Mesothelial cell of epicardium (in vitro differentiated cells): Measurements from ENCODE around the gene CLEC4E. TPM values are rescaled to one million over a fixed set of nuclear protein-coding genes. Genes with fewer than 3 reads are reported as not detected.
"Not testable (repeated sequence)": the region's sequence is repeated elsewhere in the genome, so short reads cannot be mapped to it uniquely, and the experiment has no call there.

ENCODE experiments used
- DNase-seq, 2 experiments: peaks; one replicate each; pipeline ENCODE4 v3.0.0; 2021; ENCODE audit warnings: low spot score in 2 of 2; ENCODE audit not compliant: unreplicated experiment in 2 of 2
- H3K27ac Mint-ChIP-seq: 2 replicates; pipeline ENCODE4 v1.8.0; 2021; ENCODE audit warnings: mixed read lengths
- H3K27me3 Mint-ChIP-seq: 2 replicates; pipeline ENCODE4 v1.8.0; 2021; ENCODE audit warnings: low read depth, mixed read lengths
- H3K36me3 Mint-ChIP-seq: 2 replicates; pipeline ENCODE4 v1.8.0; 2021; ENCODE audit warnings: mixed read lengths
- H3K4me1 Mint-ChIP-seq: 2 replicates; pipeline ENCODE4 v1.8.0; 2021; ENCODE audit warnings: mixed read lengths
- H3K4me3 Mint-ChIP-seq: 2 replicates; pipeline ENCODE4 v1.8.0; 2021; ENCODE audit warnings: mild to moderate bottlenecking, moderate library complexity, mixed read lengths
- H3K9me3 Mint-ChIP-seq: 2 replicates; pipeline ENCODE4 v1.8.0; 2021; ENCODE audit warnings: mixed read lengths
- CTCF ChIP-seq: fragments of 200-600 bp; sonication (generic); IDR thresholded peaks from one replicate; pipeline ENCODE4 v1.5.0; 2021; ENCODE audit warnings: antibody characterized with exemption; ENCODE audit not compliant: unreplicated experiment
- total RNA-seq: library from RNA; stranded (reverse); gene quantifications from 3 replicates; pipeline ENCODE4 v1.2.1, GENCODE V29; 2021

Gene CLEC4E
- total RNA-seq, 1 donor from 2014 or later, result not detected

GRCh38 chr12:8499616-8500015 is 41.1 kb downstream of the CLEC4E start:
- H3K27me3 Mint-ChIP-seq, result no peaks in the 10 kb centered on the region
- no peak overlapping the region for H3K27ac Mint-ChIP-seq
- no peak for DNase-seq
- no peak overlapping the region for H3K4me3 Mint-ChIP-seq
- peaks cover 2% of the 10 kb centered on the region for H3K4me1 Mint-ChIP-seq
- no peaks in the 10 kb centered on the region for H3K9me3 Mint-ChIP-seq
- no peak for TF ChIP-seq CTCF
- no peaks in the 10 kb centered on the region for H3K36me3 Mint-ChIP-seq

- H3K4me3 Mint-ChIP-seq, result not testable (repeated sequence)
Measured at GRCh38 chr12:8496074-8496473, 44.6 kb downstream of the CLEC4E start.

GRCh38 chr12:8495671-8496070 is 45.0 kb downstream of the CLEC4E start:
- H3K36me3 Mint-ChIP-seq, H3K27ac Mint-ChIP-seq, H3K4me1 Mint-ChIP-seq, H3K9me3 Mint-ChIP-seq, H3K27me3 Mint-ChIP-seq, H3K4me3 Mint-ChIP-seq, DNase-seq: not testable (repeated sequence)

More at GRCh38 chr12:8496074-8496473, 44.6 kb downstream of the CLEC4E start:
- H3K9me3 Mint-ChIP-seq, H3K36me3 Mint-ChIP-seq, H3K27me3 Mint-ChIP-seq, H3K4me1 Mint-ChIP-seq, H3K27ac Mint-ChIP-seq, DNase-seq: not testable (repeated sequence)

GRCh38 chr12:8493084-8493483 is 47.6 kb downstream of the CLEC4E start:
- TF ChIP-seq CTCF, result no peak
- Mint-ChIP-seq H3K36me3 (no peaks in the 10 kb centered on the region), H3K4me1 (no peaks in the 10 kb centered on the region), H3K27me3 (no peaks in the 10 kb centered on the region), H3K27ac (no peak overlapping the region), H3K9me3 (peaks cover 9% of the 10 kb centered on the region), H3K4me3 (no peak overlapping the region)
- DNase-seq, result no peak

GRCh38 chr12:8491646-8492530 is 48.8 kb downstream of the CLEC4E start:
- H3K9me3 Mint-ChIP-seq, result peaks cover 14% of the 10 kb centered on the region
- no peaks in the 10 kb centered on the region for H3K36me3 Mint-ChIP-seq
- H3K27ac Mint-ChIP-seq, result no peak overlapping the region
- no peak for DNase-seq
- no peaks in the 10 kb centered on the region for H3K4me1 Mint-ChIP-seq
- H3K4me3 Mint-ChIP-seq, result no peak overlapping the region
- no peaks in the 10 kb centered on the region for H3K27me3 Mint-ChIP-seq
- no peak for TF ChIP-seq CTCF

Other genes starting within 250 kb of the CLEC4E start
- not detected in 3 replicates for gene CLEC6A, start 84.9 kb downstream of the CLEC4E start, total RNA-seq
- gene CLEC4D, start 27.4 kb downstream of the CLEC4E start, total RNA-seq, result 0.13 TPM in 1 of 3 replicates, not detected in the others
- not detected in 3 replicates for gene AICDA, start 72.0 kb upstream of the CLEC4E start, total RNA-seq
- gene MFAP5, start 121.9 kb upstream of the CLEC4E start, total RNA-seq, result 0.60 to 1.8 TPM (median 1.5 TPM) in 3 replicates
- 121 to 124 TPM (median 123 TPM) in 3 replicates for gene RIMKLB, start 157.1 kb upstream of the CLEC4E start, total RNA-seq